ENCODE data around the gene TCHH.
"Not testable (repeated sequence)": the region's sequence is repeated elsewhere in the genome, so short reads cannot be mapped to it uniquely, and the experiment has no call there.

The TCHH gene

DNA sequence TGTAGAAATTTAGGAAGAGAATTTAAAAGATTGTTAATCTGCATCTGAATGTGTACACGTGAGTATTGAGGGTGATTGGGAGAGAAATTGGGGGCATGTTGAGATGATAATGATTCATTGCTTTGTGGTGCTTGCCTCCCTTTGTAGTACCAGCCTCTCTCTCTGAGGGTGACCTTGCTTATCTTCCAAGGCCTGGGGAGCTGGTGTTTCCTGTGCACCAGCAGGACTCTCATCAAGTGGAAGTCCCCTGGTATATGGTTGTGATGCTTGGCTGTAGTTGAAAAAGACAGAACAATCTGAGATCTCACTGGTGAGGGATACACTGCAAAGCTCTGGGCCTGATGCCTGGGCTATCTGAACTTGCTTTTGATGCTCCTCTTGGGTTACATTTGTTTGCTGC lies 30.4 kb downstream of the TCHH start:
- no peak for DNase-seq (ENCODE audit: low read depth)
- TF ChIP-seq, protein P1, sequence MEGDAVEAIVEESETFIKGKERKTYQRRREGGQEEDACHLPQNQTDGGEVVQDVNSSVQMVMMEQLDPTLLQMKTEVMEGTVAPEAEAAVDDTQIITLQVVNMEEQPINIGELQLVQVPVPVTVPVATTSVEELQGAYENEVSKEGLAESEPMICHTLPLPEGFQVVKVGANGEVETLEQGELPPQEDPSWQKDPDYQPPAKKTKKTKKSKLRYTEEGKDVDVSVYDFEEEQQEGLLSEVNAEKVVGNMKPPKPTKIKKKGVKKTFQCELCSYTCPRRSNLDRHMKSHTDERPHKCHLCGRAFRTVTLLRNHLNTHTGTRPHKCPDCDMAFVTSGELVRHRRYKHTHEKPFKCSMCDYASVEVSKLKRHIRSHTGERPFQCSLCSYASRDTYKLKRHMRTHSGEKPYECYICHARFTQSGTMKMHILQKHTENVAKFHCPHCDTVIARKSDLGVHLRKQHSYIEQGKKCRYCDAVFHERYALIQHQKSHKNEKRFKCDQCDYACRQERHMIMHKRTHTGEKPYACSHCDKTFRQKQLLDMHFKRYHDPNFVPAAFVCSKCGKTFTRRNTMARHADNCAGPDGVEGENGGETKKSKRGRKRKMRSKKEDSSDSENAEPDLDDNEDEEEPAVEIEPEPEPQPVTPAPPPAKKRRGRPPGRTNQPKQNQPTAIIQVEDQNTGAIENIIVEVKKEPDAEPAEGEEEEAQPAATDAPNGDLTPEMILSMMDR (conservative IDR thresholded peaks at IDR 0.05; ENCODE audit: low read length) = no peak
- H3K4me3 ChIP-seq (ENCODE audit: low read length) = no peak overlapping the region

DNA sequence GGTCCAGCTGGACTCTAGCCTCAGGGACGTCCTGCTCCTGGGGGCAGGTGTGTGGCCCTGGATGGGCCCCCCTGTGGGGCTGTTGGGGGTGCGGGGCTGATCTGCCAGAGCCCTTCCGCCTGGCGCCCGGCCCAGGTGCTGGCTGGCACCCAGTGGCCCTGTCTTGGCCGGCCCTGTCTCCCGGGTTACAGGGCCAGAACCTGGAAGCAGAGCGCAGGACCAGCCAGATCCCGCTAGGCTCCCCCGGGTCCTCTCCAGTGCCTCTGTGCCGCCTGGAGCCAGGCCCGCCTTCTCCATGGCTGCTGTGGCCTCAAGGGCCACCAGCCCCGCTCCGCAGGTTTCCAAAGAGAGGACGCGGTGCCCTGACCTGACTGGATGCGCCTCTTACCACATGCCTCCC lies 34.2 kb downstream of the TCHH start:
- DNase-seq (ENCODE audit: low read depth); H3K4me3 ChIP-seq (ENCODE audit: low read length): not testable (repeated sequence)

DNA sequence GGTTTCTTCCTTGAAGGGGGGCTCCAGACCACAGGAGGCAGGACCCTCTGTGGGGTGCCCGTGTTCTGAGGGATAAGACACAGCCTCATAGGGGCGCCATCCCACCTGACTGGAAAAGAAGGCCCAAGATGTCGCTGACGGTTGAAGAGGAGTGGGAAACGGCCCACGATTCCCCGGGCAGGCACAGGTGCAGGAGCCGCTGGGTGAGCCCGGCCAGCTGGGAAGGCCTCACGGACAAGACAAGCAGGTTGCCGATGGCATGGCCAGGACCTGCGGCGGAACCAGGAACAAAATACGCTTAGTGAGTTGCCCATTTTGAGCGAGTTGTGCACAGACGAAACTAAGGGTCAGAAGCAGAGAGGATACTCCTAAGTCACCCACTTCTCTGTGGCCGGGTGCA lies 34.8 kb downstream of the TCHH start:
- DNase-seq (ENCODE audit: low read depth) = not testable (repeated sequence)

DNA sequence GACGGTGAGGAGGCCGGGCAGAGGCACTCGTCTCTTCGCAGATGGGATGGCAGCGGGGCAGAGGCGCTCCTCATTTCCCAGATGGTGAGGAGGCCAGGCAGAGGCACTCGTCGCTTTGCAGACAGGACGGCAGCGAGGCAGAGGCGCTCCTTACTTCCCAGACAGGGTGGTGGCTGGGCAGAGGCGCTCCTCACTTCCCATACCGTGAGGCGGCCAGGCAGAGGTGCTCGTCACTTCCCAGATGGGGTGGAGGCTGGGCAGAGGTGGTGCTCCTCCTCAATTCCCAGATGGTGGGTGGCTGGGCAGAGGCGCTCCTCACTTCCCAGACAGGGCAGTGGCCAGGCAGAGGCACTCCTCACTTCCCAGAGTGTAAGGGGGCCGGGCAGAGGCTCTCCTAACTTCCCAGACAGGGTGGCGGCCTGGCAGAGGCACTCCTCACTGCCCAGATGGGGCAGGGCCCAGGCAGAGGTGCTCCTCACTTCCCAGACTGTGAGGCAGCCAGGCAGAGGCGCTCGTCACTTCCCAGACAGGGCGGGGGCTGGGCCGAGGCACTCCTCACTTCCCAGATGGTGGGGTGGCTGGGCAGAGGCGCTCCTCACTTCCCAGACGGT lies 36.3 kb downstream of the TCHH start:
- DNase-seq (ENCODE audit: low read depth) = no peak
- no peak overlapping the region for H3K4me3 ChIP-seq (ENCODE audit: low read length)
- TF ChIP-seq, protein P1 (conservative IDR thresholded peaks at IDR 0.05; ENCODE audit: low read length) = no peak

More for the DNA sequence above, 34.8 kb downstream of the TCHH start:
- not testable (repeated sequence) for H3K4me3 ChIP-seq (ENCODE audit: low read length)

DNA sequence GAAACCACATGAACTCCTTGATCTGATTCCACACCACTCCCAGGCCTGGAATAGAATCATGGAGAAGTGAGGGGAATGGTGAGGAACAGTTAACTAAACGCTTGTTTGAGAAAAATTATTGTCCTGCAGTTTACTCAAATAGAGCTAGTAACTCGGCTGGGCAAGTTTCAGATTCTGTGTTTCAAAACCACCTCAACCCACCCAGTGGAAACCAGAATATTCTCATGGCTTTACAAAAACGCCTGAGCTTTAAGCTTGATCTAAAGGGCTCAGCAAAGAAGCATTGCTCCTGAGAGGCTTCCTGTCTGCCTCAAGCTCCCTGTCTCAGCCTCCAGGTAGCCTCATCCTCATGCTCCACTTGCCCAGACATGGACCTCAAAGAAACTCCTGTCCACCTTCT lies 42.9 kb downstream of the TCHH start:
- TF ChIP-seq, protein P1 (conservative IDR thresholded peaks at IDR 0.05; ENCODE audit: low read length) = no peak
- no peak for DNase-seq (ENCODE audit: low read depth)
- no peak overlapping the region for H3K4me3 ChIP-seq (ENCODE audit: low read length)

DNA sequence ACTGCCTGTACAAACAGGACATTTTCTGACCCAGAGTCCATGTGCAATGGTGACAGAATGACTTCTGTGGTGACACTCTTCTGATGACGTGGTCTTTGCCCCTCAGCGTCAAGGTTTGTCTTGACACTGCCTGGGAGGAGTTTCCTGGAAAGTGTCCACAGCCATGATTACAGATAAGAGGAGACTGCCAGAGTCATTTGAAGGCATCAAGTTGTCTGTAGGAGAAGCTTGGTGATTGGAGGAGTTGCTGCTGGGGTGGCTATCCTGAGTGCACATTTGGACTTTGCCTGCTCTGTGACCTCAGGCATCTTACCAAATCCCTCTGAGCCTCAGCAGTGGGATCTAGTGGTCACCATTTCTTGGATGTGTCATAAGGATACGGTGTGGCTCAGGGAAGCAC lies 44.1 kb downstream of the TCHH start:
- no peak for DNase-seq (ENCODE audit: low read depth)
- TF ChIP-seq, protein P1 (conservative IDR thresholded peaks at IDR 0.05; ENCODE audit: low read length) = no peak
- no peak overlapping the region for H3K4me3 ChIP-seq (ENCODE audit: low read length)

DNA sequence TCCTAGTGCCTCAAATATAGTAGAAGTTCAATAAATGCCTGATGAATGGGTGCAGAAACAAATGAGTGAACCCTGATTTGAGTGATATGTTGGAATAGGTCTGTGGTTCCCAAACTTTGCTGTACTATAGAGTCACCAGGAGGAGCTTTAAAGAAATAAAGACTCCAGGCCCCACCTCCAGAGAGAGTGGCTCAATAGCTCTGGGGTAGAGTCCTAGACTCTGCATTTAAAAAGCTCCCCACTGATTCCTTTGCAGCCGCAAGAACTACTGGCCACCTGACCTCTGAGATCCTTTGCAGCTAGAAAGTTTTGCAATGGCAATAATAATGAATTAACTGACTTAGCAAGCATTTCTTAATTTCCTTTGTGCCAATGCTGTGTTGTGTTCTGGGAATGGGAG lies 47.3 kb downstream of the TCHH start:
- TF ChIP-seq, protein P1 (conservative IDR thresholded peaks at IDR 0.05; ENCODE audit: low read length) = no peak
- DNase-seq (ENCODE audit: low read depth) = no peak
- no peak overlapping the region for H3K4me3 ChIP-seq (ENCODE audit: low read length)

DNA sequence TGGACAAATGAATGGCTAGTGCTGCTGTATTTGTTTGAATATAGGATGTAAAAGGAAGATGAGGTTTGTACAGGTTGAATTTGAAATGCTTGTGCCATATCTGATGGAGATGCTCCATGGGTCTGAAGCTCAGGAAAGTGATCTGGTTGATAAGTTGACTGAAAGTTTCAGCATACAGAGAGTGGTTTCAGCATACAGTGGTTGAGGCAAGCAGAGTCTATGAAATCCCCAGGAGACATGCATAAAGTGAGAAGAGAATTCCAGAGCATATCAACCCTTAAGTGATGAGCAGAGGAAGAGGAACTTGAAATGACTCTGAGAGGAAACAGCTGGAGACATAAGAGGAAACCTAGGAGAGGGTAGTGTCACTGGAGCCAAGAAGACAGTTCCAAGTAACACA lies 48.1 kb downstream of the TCHH start:
- no peak for DNase-seq (ENCODE audit: low read depth)
- H3K4me3 ChIP-seq (ENCODE audit: low read length) = no peak overlapping the region
- TF ChIP-seq, protein P1 (conservative IDR thresholded peaks at IDR 0.05; ENCODE audit: low read length) = no peak

Data from AG10803 (cell line).